Loucy (cell line): ENCODE data around the gene COL4A4.

Experiments
- H2AFZ ChIP-seq: fragments of 200-600 bp; sonication (generic); 2 replicates; pipeline ENCODE4 v1.6.0; 2016; ENCODE audit warnings: antibody characterized with exemption, mild to moderate bottlenecking, low read length, moderate library complexity
- H3F3A ChIP-seq: fragments of 200-600 bp; 2 replicates; pipeline ENCODE4 v1.6.0; 2016; ENCODE audit warnings: antibody characterized with exemption, low read depth, mild to moderate bottlenecking
- H3K27me3 ChIP-seq: fragments of 200-600 bp; sonication (generic); 2 replicates; pipeline ENCODE4 v1.6.1; 2014; ENCODE audit warnings: low read length, mild to moderate bottlenecking; ENCODE audit not compliant: insufficient read depth, poor library complexity, severe bottlenecking
- H3K36me3 ChIP-seq: fragments of 200-600 bp; sonication (generic); 2 replicates; pipeline ENCODE4 v1.6.1; 2016; ENCODE audit warnings: low read length; ENCODE audit not compliant: insufficient read depth
- H3K4me1 ChIP-seq: fragments of 200-600 bp; sonication (generic); 2 replicates; pipeline ENCODE4 v1.5.1; 2014; ENCODE audit warnings: low read length, mild to moderate bottlenecking; ENCODE audit not compliant: insufficient read depth, poor library complexity, severe bottlenecking
- H3K4me2 ChIP-seq: fragments of 200-600 bp; sonication (generic); 2 replicates; pipeline ENCODE4 v1.6.0; 2014; ENCODE audit warnings: antibody characterized with exemption, low read length, low read depth, mild to moderate bottlenecking; ENCODE audit not compliant: poor library complexity, severe bottlenecking
- H3K4me3 ChIP-seq: fragments of 200-600 bp; sonication (generic); 2 replicates; pipeline ENCODE4 v1.5.1; 2014; ENCODE audit warnings: low read length, mild to moderate bottlenecking, mixed read lengths; ENCODE audit not compliant: poor library complexity, severe bottlenecking
- H3K79me2 ChIP-seq: fragments of 200-600 bp; sonication (generic); 2 replicates; pipeline ENCODE4 v1.6.1; 2014; ENCODE audit warnings: low read length; ENCODE audit not compliant: insufficient read depth
- H3K9ac ChIP-seq: fragments of 200-600 bp; sonication (generic); 2 replicates; pipeline ENCODE4 v1.6.0; 2014; ENCODE audit warnings: mild to moderate bottlenecking, low read depth, low read length, moderate library complexity; ENCODE audit not compliant: poor library complexity, severe bottlenecking
- H3K9me2 ChIP-seq: fragments of 200-600 bp; sonication (generic); replicated peaks from 2 replicates; pipeline ENCODE4 v1.6.1; 2016; ENCODE audit warnings: low read depth, low read length, mixed read lengths
- H3K9me3 ChIP-seq: fragments of 200-600 bp; sonication (generic); 2 replicates; pipeline ENCODE4 v1.6.1; 2014; ENCODE audit warnings: mild to moderate bottlenecking, antibody characterized with exemption, low read length, low read depth; ENCODE audit not compliant: insufficient read depth
- H4K20me1 ChIP-seq: fragments of 200-600 bp; sonication (generic); 2 replicates; pipeline ENCODE4 v1.6.0; 2014; ENCODE audit warnings: antibody characterized with exemption, low read length, mild to moderate bottlenecking; ENCODE audit not compliant: insufficient read depth, poor library complexity, severe bottlenecking
- CTCF ChIP-seq: fragments of 200-600 bp; sonication (generic); conservative IDR thresholded peaks from 2 replicates; pipeline ENCODE4 v1.5.1; 2014; ENCODE audit warnings: mild to moderate bottlenecking, antibody characterized with exemption, low read length
- EZH2phosphoT487 ChIP-seq: fragments of 200-600 bp; IDR thresholded peaks from 2 replicates; pipeline ENCODE4 v1.6.1; 2018; ENCODE audit warnings: antibody characterized with exemption, mild to moderate bottlenecking, moderate library complexity, borderline replicate concordance

COL4A4 gene

GRCh38 chr2:227132986-227133385 is 31.0 kb downstream of the COL4A4 start:
- Histone ChIP-seq H3K79me2 (no peaks in the 10 kb centered on the region), H2AFZ (no peak overlapping the region), H3K4me1 (no peaks in the 10 kb centered on the region), H3K9ac (no peak overlapping the region), H3K9me2 (no peaks in the 10 kb centered on the region), H3K4me3 (no peak overlapping the region), H3K36me3 (no peaks in the 10 kb centered on the region), H3F3A (no peaks in the 10 kb centered on the region), H3K4me2 (no peak overlapping the region), H4K20me1 (no peaks in the 10 kb centered on the region), H3K27me3 (no peaks in the 10 kb centered on the region), H3K9me3 (no peaks in the 10 kb centered on the region)
- TF ChIP-seq EZH2phosphoT487 (no peak), CTCF (no peak)

DNA sequence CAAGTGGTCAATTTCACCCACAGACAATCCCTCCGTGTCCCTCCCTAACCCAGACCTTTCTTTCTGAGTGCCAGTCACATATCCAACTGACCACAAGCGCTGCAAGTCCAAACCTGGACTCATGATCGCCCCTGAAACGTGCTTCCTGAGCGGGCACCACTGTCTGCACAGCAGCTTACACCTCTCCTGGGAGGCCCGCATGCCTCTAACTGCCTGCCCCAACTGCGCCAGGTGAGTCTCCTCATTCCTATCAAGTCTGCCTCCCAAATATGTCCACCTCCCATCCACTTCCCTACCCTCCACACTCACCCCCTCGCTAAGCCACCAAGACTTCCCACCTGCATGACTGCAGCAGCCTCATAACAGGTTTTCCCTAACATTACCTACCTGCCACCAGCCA is 33.4 kb downstream of the COL4A4 start:
- Histone ChIP-seq H3K9me3 (no peaks in the 10 kb centered on the region), H3K27me3 (no peaks in the 10 kb centered on the region), H3K4me1 (no peaks in the 10 kb centered on the region), H3K9me2 (no peaks in the 10 kb centered on the region), H3K79me2 (no peaks in the 10 kb centered on the region), H3K9ac (no peak overlapping the region), H3K4me3 (no peak overlapping the region), H3K36me3 (no peaks in the 10 kb centered on the region), H2AFZ (no peak overlapping the region; the same call in 1 of the 2 replicates), H3K4me2 (no peak overlapping the region), H3F3A (no peaks in the 10 kb centered on the region), H4K20me1 (no peaks in the 10 kb centered on the region)
- no peak for TF ChIP-seq EZH2phosphoT487
- TF ChIP-seq CTCF, result no peak

DNA sequence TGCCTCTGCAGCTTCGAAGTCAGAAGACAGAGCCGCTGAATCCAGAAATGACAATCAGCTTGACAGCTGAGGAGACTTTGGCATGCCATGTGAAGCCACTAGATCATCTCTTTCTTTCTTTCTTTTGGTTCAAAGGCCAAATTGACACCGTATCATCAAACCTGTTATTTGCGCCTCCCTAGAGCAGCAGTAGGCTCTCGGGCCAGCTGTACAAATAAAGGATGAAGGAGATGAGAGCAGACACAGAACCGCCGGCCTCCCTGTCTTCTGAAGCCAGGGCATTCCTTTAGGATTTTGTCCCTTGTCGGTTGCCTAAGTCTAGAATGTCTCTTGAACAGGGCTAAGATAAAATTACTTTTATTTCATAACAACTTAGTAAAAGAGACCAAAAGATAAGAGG is 36.8 kb downstream of the COL4A4 start:
- Histone ChIP-seq H2AFZ (no peak overlapping the region), H4K20me1 (no peaks in the 10 kb centered on the region), H3K9ac (no peak overlapping the region), H3K9me3 (no peaks in the 10 kb centered on the region), H3K4me2 (no peak overlapping the region), H3K4me1 (no peaks in the 10 kb centered on the region), H3K79me2 (no peaks in the 10 kb centered on the region), H3K27me3 (no peaks in the 10 kb centered on the region), H3F3A (no peaks in the 10 kb centered on the region), H3K4me3 (no peak overlapping the region), H3K9me2 (no peaks in the 10 kb centered on the region), H3K36me3 (no peaks in the 10 kb centered on the region)
- TF ChIP-seq EZH2phosphoT487 (no peak), CTCF (no peak)
